ENCODE results near the gene PSKH1. TPM values are rescaled to one million over a fixed set of nuclear protein-coding genes. Genes with fewer than 3 reads are reported as not detected.

PSKH1 gene
- total and polyA plus RNA-seq, 4 experiments from 2014 or later: 19.4 to 25.3 (median 23.7) TPM

DNA sequence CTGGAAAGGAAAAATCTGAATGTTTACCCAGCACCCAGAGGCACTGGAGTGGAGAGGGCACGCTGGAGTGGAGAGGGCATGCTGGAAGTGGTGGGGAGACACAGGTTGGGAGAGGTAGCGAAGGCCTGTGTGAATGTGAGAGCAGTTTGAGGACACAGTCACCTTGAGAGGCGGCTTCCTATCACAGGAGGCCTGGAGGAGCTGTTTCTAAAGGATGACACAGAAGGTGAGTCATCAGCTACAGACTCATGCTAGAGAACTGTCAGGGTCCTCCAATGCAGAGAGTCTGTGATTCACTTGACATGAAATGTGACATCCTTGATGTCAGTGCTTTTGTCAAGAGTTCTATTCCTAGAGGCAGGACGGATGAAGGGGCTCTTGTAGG lies 24.8 kb downstream of the PSKH1 start:
- Histone ChIP-seq H3K36me3 (ENCODE audit: insufficient read depth, low read length) (peaks cover 3% of the 10 kb centered on the region), H3K27me3 (ENCODE audit: insufficient read depth, low read length) (no peaks in the 10 kb centered on the region), H3K4me1 (ENCODE audit: insufficient read depth, low read length) (peaks cover 8% of the 10 kb centered on the region), H3K27ac (ENCODE audit: low read depth, low read length) (no peak overlapping the region), H3K4me3 (ENCODE audit: low read length in 2 of 2) (no peak overlapping the region), H3K9me3 (ENCODE audit: control insufficient read depth in 1 of 2, low read length in 2 of 2) (no peaks in the 10 kb centered on the region)
- CTCF ChIA-PET (ENCODE audit: partially characterized antibody): interaction anchor here (0.7 to 1.6 kb wide), 3 partner anchors 9 to 34 kb away, joined by 3 read pairs; partner anchors contain the start of gene CTRL
- no peak for DNase-seq
- Mint-ChIP-seq H3K36me3 (peaks cover 4 to 48% of the 10 kb centered on the region in 2 donors), H3K4me3 (no peak overlapping the region), H3K4me1 (peaks cover 8 to 39% (median 24%) of the 10 kb centered on the region in 4 donors), H3K9me3 (no peaks in the 10 kb centered on the region), H3K27me3 (no peaks in the 10 kb centered on the region), H3K27ac (peak overlapping the region in 5 of 7 donors; percentile 38 to 70 (median 64))
- intact Hi-C loops (cut with micrococcal nuclease): no loop called here
- POLR2A ChIA-PET (ENCODE audit: partially characterized antibody): interaction anchor here (0.9 kb wide), 1 partner anchor 11 kb away, joined by 4 read pairs; no protein-coding TSS in a partner anchor

DNA sequence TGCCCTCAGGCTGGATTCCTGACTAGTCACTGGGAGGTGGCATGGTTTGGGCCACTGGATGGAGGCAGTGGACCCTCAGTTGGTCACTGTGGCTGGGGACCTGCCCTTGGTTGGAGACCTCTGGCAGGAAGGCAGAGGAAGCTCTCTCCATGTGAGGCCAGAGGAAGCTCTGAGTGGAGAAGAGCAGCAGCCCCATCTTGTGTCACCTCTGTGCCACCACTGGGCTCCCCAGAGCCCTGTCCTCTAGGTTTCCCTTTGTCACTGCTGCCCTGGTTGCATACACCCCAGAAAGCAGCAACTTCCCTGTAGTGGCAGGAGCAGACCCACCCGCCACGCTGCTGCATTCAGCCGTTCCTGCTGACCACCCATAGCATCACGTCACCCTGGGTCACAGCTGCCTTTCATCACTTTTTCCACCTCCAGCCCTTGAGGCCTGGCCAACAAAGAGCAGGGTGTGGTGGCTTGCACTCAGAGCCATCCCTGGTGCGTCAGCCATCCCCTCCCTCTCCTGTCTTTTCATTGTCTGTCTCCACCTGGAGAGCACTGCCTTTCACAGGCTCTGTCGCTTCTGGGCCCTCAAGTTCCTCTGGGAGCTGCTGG lies 26.7 kb downstream of the PSKH1 start:
- H3K36me3 ChIP-seq (ENCODE audit: insufficient read depth, low read length): peaks cover 12% of the 10 kb centered on the region
- no peaks in the 10 kb centered on the region for H3K27me3 Mint-ChIP-seq

GRCh38 chr16:67922221-67922620 lies 29.2 kb downstream of the PSKH1 start:
- DNase-seq: no peak
- Mint-ChIP-seq H3K4me3 (no peak overlapping the region), H3K36me3 (peaks cover 0 to 35% of the 10 kb centered on the region in 2 donors), H3K4me1 (peaks cover 4 to 24% (median 10%) of the 10 kb centered on the region in 4 donors), H3K27ac (peak overlapping the region in 6 of 7 donors; percentile 2 to 76 (median 54)), H3K27me3 (no peaks in the 10 kb centered on the region), H3K9me3 (no peaks in the 10 kb centered on the region)
- intact Hi-C loops (cut with micrococcal nuclease): no loop called here
- Histone ChIP-seq H3K9me3 (ENCODE audit: control insufficient read depth in 1 of 2, low read length in 2 of 2) (no peaks in the 10 kb centered on the region), H3K27me3 (ENCODE audit: insufficient read depth, low read length) (no peaks in the 10 kb centered on the region), H3K36me3 (ENCODE audit: insufficient read depth, low read length) (peaks cover 12% of the 10 kb centered on the region), H3K4me3 (ENCODE audit: low read length in 2 of 2) (no peak overlapping the region), H3K4me1 (ENCODE audit: insufficient read depth, low read length) (peaks cover 8% of the 10 kb centered on the region), H3K27ac (ENCODE audit: low read depth, low read length) (no peak overlapping the region)
- POLR2A ChIA-PET (ENCODE audit: partially characterized antibody): interaction anchor here (1.1 kb wide), 1 partner anchor 13 kb away, joined by 6 read pairs; no protein-coding TSS in a partner anchor
- CTCF ChIA-PET (ENCODE audit: partially characterized antibody): interaction anchor here (1.2 to 8.8 kb wide), 4 partner anchors 12 to 408 kb away, joined by 3 to 61 read pairs (median 3); partner anchors contain the start of gene NRN1L

More for the DNA sequence above, 26.7 kb downstream of the PSKH1 start:
- H3K9me3 ChIP-seq (ENCODE audit: control insufficient read depth in 1 of 2, low read length in 2 of 2): no peaks in the 10 kb centered on the region
- no peak overlapping the region for H3K4me3 ChIP-seq (ENCODE audit: low read length in 2 of 2)
- Mint-ChIP-seq H3K9me3 (no peaks in the 10 kb centered on the region), H3K4me3 (no peak overlapping the region), H3K36me3 (peaks cover 0 to 50% of the 10 kb centered on the region in 2 donors), H3K27ac (peak overlapping the region in 1 of 7 donors; percentile 35), H3K4me1 (peaks cover 10 to 42% (median 20%) of the 10 kb centered on the region in 4 donors)
- no peak overlapping the region for H3K27ac ChIP-seq (ENCODE audit: low read depth, low read length)
- ChIA-PET POLR2A (ENCODE audit: partially characterized antibody) (no interaction called here), CTCF (ENCODE audit: partially characterized antibody) (interaction anchor here (2.2 kb wide), 1 partner anchor 9 kb away, joined by 6 read pairs; no protein-coding TSS in a partner anchor)
- intact Hi-C loops (cut with micrococcal nuclease): no loop called here
- H3K27me3 ChIP-seq (ENCODE audit: insufficient read depth, low read length): no peaks in the 10 kb centered on the region
- DNase-seq: no peak
- H3K4me1 ChIP-seq (ENCODE audit: insufficient read depth, low read length): peaks cover 8% of the 10 kb centered on the region

DNA sequence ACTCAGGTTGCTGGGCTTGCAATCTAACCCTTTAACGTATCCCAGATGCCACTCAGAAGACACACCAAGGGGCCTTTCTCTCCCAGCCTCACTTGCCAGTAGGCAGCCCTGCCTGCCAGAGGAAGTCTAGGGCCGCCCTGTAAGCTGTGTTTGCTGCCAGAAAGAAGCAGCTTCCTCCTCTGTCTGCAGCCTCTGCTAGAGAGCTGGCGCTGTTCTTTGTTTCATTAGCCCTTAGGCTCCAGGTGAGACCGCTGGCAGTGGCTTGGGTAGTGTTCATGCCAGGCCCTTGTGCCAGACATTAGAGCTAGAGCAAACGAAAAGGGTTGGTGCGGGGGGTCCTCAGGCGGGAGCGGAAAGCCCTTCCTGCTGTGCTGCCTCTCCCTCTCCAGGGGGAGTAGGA lies 29.7 kb downstream of the PSKH1 start:
- DNase-seq: no peak
- Histone ChIP-seq H3K4me3 (ENCODE audit: low read length in 2 of 2) (no peak overlapping the region), H3K4me1 (ENCODE audit: insufficient read depth, low read length) (peaks cover 4% of the 10 kb centered on the region), H3K9me3 (ENCODE audit: control insufficient read depth in 1 of 2, low read length in 2 of 2) (no peaks in the 10 kb centered on the region), H3K36me3 (ENCODE audit: insufficient read depth, low read length) (peaks cover 16% of the 10 kb centered on the region), H3K27ac (ENCODE audit: low read depth, low read length) (no peak overlapping the region), H3K27me3 (ENCODE audit: insufficient read depth, low read length) (no peaks in the 10 kb centered on the region)
- intact Hi-C loops (cut with micrococcal nuclease): no loop called here
- CTCF ChIA-PET (ENCODE audit: partially characterized antibody): interaction anchor here (1.2 to 8.8 kb wide), 3 partner anchors 11 to 106 kb away, joined by 3 to 61 read pairs (median 3); partner anchors contain the start of gene NRN1L
- Mint-ChIP-seq H3K36me3 (peaks cover 0 to 32% of the 10 kb centered on the region in 2 donors), H3K4me3 (peak overlapping the region in 1 of 8 donors; percentile 13), H3K27me3 (no peaks in the 10 kb centered on the region), H3K27ac (peak overlapping the region in 4 of 7 donors; percentile 13 to 76 (median 43)), H3K9me3 (no peaks in the 10 kb centered on the region), H3K4me1 (peaks cover under 1 to 18% (median 6%) of the 10 kb centered on the region in 4 donors)
- POLR2A ChIA-PET (ENCODE audit: partially characterized antibody): interaction anchor here (1.1 kb wide), 1 partner anchor 13 kb away, joined by 6 read pairs; no protein-coding TSS in a partner anchor

DNA sequence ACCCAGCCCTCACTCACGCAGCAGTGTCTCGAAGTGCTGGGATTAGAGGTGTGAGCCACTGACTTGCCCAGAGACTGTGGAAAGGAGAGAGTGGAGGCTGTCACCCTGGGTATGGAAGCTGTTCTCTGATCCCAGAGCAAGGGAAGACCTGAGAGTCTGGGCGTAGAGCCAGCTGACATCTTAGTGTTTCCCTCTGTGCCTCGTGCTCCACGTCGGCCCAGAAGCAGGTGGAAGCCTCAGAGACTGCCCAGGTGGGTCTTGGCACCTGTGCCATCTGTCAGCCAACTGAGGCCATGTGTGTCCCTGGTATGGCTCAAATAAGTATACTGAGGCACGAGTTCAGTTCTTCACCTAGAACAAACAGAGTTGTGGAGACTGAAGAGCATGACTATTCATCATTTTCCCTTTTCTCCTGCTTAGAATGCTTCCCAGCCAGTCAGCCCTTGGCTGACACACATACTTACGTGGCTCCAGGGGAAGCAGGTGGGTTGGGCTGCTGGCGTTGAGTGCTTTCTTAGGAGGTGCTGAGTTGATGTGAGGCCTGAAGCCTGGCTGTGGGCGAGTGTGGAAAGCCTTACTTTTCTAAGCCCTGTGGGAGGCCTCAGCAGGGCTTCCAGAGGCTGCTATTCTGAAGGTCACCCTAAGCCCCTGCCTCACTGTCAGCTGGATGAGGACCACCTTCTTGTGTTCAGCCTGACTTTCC lies 30.5 kb downstream of the PSKH1 start:
- Histone ChIP-seq H3K27me3 (ENCODE audit: insufficient read depth, low read length) (no peaks in the 10 kb centered on the region), H3K27ac (ENCODE audit: low read depth, low read length) (no peak overlapping the region), H3K36me3 (ENCODE audit: insufficient read depth, low read length) (peaks cover 23% of the 10 kb centered on the region), H3K4me3 (ENCODE audit: low read length in 2 of 2) (no peak overlapping the region), H3K4me1 (ENCODE audit: insufficient read depth, low read length) (peaks cover 6% of the 10 kb centered on the region), H3K9me3 (ENCODE audit: control insufficient read depth in 1 of 2, low read length in 2 of 2) (no peaks in the 10 kb centered on the region)
- DNase-seq: no peak
- no peaks in the 10 kb centered on the region for H3K27me3 Mint-ChIP-seq
- H3K36me3 Mint-ChIP-seq: peaks cover 0 to 32% of the 10 kb centered on the region in 2 donors
- peaks cover 2 to 20% (median 7%) of the 10 kb centered on the region in 4 donors for H3K4me1 Mint-ChIP-seq
- CTCF ChIA-PET (ENCODE audit: partially characterized antibody): interaction anchor here (1.2 to 8.8 kb wide), 3 partner anchors 10 to 45 kb away, joined by 3 to 61 read pairs (median 4); partner anchors contain the start of gene NRN1L
- POLR2A ChIA-PET (ENCODE audit: partially characterized antibody): interaction anchor here (1.1 to 1.6 kb wide), 2 partner anchors 12 kb away, joined by 4 to 6 read pairs; no protein-coding TSS in a partner anchor
- intact Hi-C loops (cut with micrococcal nuclease): no loop called here
- H3K4me3 Mint-ChIP-seq: peak overlapping the region in 1 of 8 donors; percentile 17
- H3K27ac Mint-ChIP-seq: peak overlapping the region in 4 of 7 donors; percentile 27 to 70 (median 35)
- no peaks in the 10 kb centered on the region for H3K9me3 Mint-ChIP-seq

DNA sequence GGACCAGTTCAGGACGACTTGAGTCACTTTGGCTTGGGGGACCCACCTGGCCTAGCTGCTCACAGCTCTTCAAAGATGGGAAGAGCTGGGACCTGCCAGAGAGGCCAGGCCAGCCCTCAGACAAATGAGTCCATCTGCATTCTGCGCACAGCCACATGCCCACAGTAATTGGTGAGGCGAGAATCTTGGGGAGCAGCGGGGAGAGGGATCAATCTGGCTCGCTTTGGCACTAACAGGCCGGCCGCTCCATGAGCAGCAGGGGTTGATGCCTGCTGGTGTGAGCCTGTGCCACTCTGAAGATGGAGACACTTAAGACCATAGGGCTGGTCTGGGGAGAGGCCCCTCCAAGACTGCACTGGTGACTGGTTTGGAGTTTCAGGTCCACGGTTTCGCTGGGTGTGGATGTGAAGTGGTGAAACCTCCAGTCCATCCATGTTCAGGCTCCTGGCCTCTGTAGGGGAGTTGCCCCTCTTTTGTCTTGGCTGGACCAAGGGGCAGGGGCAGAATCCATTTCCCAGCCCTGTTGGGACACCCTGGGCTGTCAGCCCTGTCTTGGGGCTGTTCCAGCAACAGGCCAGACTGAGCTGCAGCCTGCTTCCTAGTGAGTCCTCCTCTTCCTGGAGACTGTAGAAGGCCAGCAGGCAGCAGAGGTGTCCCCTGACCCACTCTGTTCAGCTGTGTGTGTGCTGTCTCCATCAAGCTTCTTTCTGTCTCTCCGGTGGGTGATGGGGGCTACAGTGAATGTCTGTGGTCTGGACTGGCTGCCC lies 31.3 kb downstream of the PSKH1 start:
- H3K9me3 ChIP-seq (ENCODE audit: control insufficient read depth in 1 of 2, low read length in 2 of 2): no peaks in the 10 kb centered on the region
- Mint-ChIP-seq H3K27me3 (no peaks in the 10 kb centered on the region), H3K36me3 (peaks cover 0 to 30% of the 10 kb centered on the region in 2 donors), H3K27ac (peak overlapping the region in 5 of 7 donors; percentile 14 to 70 (median 29)), H3K9me3 (no peaks in the 10 kb centered on the region), H3K4me3 (no peak overlapping the region), H3K4me1 (peaks cover 3 to 21% (median 6%) of the 10 kb centered on the region in 4 donors)
- H3K36me3 ChIP-seq (ENCODE audit: insufficient read depth, low read length): peaks cover 25% of the 10 kb centered on the region
- no peaks in the 10 kb centered on the region for H3K27me3 ChIP-seq (ENCODE audit: insufficient read depth, low read length)
- H3K4me3 ChIP-seq (ENCODE audit: low read length in 2 of 2): no peak overlapping the region
- ChIA-PET CTCF (ENCODE audit: partially characterized antibody) (interaction anchor here (0.6 to 8.8 kb wide), 6 partner anchors 8 to 403 kb away, joined by 3 to 61 read pairs (median 5); partner anchors contain the start of gene NRN1L), POLR2A (ENCODE audit: partially characterized antibody) (interaction anchor here (0.6 to 1.6 kb wide), 2 partner anchors 11 to 403 kb away, joined by 3 to 4 read pairs; no protein-coding TSS in a partner anchor)
- H3K4me1 ChIP-seq (ENCODE audit: insufficient read depth, low read length): peaks cover 7% of the 10 kb centered on the region
- no peak overlapping the region for H3K27ac ChIP-seq (ENCODE audit: low read depth, low read length)
- intact Hi-C loops (cut with micrococcal nuclease): no loop called here
- no peak for DNase-seq

Data from CD4-positive, alpha-beta memory T cell (primary cell).